DMS53 treated with DMSO at 0.1 percent for 48 hours (cell line): ENCODE results near the gene SIPA1L3.
A peak's percentile ranks its signal among the peaks of the same experiment; 100 is the strongest.
"Not testable (repeated sequence)": the region's sequence is repeated elsewhere in the genome, so short reads cannot be mapped to it uniquely, and the experiment has no call there.

Source experiments
- DNase-seq: peaks from one replicate; lab custom pipeline; 2025; ENCODE audit not compliant: unreplicated experiment; lab: John Stamatoyannopoulos, UW

Gene SIPA1L3

DNA sequence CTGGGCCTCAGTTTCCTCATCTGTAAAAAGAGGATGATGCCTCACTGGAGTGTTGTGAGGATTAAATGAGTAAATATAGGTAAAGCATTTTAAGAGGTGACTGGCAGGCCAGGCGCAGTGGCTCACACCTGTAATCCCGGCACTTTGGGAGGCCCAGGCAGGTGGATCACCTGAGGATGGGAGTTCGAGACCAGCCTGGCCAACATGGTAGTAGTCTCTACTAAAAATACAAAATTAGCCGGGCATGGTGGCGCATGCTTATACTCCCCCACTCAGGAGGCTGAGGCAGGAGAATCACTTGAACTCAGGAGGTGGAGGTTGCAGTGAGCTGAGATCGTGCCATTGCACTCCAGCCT, 317.8 kb downstream of the SIPA1L3 start:
- DNase-seq, result not testable (repeated sequence)

DNA sequence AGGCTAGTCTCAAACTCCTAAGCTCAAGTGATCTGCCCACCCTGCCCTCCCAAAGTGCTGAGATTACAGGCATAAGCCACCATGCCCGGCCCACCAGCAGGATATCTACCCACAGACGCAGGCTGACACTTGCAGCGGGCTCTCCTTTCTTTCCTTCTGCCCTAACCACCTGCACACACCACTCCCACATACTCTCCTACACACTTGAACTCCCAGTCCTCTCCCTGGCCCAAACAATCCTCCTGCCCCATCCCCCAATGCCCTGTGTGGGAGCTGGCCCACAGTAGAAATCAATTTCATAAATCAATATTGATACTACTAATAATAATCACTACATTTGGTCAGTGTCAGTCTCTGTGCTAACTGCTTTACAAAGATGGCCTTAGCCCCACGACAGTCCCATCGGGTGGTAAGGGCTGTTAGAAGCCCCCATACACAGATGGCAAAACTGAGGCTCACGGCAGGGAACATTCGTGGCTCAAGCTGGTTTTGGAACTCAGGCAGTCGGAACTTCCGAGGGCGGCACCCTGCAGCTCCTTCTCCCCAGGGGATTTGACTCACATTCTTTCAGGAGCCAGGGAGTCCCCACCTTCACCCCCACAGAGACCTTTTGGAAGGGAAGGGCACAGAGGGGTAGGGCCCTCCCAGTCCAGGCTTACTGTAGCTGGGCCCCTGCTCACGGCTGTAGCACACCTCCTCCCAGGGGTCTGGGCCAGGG, 320.4 kb downstream of the SIPA1L3 start:
- DNase-seq, result no peak

DNA sequence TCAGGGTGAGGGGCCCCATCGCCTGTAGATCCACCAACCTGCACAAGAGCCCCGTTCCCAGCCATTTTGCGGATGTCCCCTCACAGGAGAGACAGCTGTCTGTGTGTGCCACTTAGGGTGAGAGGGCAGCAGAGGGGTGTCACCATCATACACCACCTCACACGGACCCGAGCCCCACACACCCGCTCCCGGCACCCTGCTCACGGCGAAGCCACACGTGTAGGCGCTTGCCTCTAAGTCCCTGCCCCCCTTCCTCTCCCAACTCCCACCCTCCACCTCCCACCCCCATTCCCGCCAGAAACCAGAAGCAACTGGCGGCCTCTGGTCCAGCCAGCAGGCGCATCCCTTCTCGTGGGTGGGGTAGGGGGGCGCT, 321.0 kb downstream of the SIPA1L3 start:
- DNase-seq, result no peak

GRCh38 chr19:38228491-38229439, 321.8 kb downstream of the SIPA1L3 start:
- no peak for DNase-seq

GRCh38 chr19:38229585-38230073, 322.6 kb downstream of the SIPA1L3 start:
- peak; percentile 79 for DNase-seq

GRCh38 chr19:38230506-38231133, 323.6 kb downstream of the SIPA1L3 start:
- DNase-seq, result not testable (repeated sequence)

DNA sequence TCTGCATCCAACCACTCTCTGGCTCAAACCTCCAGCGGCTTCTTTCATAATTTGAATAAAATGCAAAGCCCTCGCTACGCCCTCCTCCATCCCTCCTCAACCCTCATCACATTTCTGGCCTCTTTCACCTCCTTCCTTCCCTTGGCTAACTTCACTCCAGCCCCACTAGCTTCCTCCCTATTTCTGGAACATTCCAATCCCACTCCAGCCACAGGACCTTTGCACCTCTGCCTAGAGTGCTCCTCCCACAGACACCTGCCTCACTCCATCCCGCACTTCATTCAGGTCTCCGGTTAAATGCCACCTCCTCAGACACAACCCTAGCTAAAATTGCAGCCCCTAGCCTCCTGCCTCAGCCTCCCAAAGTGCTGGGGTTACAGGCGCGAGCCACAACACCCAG, 324.9 kb downstream of the SIPA1L3 start:
- no peak for DNase-seq

GRCh38 chr19:38233740-38234251, 326.8 kb downstream of the SIPA1L3 start:
- peak; percentile 84 for DNase-seq

GRCh38 chr19:38234615-38235014, 327.6 kb downstream of the SIPA1L3 start:
- DNase-seq, result no peak

- DNase-seq, result no peak
These were observed 332.8 kb downstream of the SIPA1L3 start for GRCh38 chr19:38239816-38240215.

GRCh38 chr19:38243279-38243673, 336.3 kb downstream of the SIPA1L3 start:
- no peak for DNase-seq

DNA sequence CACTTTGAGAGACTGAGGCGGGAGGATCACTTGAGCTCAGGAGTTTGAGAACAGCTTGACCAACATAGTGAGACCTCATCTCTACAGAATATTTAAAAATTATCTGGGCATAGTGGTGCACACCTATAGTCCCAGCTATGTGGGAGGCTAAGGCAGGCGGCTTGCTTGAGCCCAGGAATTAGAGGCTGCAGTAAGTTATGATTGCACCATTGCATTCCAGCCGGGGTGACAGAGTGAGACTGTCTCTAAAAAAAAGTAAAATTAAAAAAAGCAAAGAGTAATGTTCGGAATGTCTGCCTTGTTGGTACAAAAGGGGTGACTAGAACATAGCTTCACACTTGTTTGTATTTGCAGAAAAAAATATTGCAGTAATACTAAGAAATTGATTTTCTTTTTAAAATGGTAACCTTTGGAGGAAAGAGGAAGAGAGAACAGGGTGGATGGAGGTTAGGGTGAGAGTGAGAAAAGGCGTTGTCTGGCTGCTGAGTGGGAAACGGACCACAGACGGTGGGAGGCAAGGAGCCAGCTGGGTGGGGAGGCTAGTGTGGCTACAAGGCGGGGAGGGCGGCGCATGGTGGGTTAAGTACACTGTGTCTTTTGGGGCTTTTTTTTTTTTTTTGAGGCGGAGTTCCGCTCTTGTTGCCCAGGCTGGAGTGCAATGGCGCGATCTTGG, 339.0 kb downstream of the SIPA1L3 start:
- no peak for DNase-seq

DNA sequence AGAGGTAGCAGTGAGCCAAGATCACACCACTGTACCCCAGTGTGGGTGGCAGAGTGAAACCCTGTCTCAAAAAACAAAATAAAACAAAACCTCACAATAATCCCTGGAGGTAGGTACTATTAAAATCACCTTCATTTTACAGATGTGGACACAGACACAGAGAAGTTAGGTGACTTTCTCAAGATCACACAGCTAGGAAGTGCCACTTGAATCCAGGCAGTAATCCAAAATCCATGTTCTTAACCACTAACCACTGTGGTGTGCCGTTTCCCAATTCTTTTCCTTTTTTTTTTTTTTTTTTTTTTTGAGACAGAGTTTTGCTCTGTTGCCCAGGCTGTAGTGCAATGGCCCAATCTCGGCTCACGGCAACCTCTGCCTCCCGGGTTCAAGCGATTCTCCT, 340.1 kb downstream of the SIPA1L3 start:
- DNase-seq, result no peak

DNA sequence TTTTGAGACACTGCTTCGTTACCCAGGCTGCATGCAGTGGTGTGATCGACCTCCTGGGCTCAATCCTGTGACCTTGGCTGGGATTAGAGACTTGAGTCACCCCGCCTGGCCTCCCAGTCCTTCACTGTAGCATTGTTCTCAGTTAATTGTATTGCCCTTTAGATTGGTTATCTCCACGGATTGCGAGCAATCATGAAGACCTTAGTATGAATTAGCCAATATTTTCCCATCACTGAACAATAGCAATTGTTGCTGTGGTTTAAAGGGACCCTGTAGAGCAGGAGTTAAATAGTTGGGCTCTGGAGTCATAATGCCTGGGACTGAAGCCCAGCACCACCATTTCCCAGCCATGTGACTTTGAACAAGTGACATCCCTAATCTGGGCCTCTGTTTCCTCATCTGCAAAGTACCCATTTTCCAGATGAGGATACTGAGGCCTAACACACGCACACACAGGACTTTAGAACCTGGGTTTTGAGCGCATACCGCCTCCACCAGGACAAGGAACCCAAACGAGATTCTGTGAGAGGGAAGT, 340.8 kb downstream of the SIPA1L3 start:
- DNase-seq, result no peak

DNA sequence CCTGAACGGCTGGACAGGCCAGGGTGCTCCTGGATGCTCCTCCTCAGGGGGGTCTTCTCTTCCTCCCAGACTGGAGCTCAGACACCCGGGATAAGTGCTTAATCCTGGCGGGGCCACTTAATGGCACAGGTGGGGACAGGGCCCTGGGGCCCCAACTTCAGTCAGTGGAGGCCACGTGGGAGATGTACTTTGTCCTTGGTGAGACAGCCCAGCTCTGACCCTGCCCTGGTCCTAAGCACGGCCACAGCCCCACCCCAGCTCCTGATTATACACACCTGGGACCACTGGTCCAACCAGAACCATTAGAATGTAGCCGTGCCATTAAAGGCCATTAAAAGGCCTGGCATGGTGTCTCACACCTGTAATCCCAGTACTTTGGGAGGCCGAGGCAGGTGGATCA, 341.4 kb downstream of the SIPA1L3 start:
- no peak for DNase-seq

DNA sequence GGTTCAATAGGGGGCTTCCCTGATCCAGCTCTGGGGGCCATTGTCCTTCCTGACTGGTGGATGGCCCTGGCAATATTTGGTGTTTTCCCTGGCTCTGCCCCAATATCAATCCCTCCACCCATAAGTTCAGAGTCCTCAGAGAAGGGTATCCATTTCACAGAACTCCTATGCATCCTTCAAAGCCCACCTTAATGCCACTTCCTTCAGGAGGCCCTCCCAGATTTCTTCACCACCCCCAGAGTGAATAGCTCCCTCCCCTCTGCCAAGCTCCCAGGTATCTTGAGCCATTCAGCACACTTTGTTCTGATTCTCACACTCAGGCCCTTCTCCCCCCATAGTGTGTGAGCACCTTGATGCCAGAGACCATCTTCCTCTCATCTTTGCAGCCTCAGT, 343.4 kb downstream of the SIPA1L3 start:
- DNase-seq, result no peak

GRCh38 chr19:38250821-38251563, 344.0 kb downstream of the SIPA1L3 start:
- DNase-seq, result peak; percentile 82

DNA sequence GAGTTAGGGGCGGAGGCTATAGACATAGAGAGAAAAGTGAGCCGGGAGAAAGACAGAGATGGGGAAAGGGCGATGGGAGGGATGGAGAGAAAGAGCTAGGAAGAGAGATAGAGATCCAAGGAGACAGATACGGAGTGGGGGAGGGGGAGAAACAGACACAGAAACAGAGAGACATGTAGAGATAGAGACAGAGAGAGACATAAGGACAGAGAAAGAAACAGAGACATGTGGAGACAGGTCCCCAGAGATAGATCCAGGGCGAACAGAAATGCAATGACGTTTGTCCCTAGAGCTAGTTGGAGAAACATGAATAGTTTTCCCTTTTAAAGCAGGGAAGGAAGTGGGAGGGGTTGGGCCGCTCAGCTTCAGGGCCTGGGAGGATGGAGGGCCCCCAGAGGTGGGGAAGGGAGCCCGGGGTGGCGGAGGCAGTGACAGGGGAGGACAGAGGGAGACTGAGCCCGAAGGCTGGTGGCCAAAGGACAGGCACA, 344.6 kb downstream of the SIPA1L3 start:
- DNase-seq, result no peak

- DNase-seq, result no peak
These were observed 345.4 kb downstream of the SIPA1L3 start for GRCh38 chr19:38252385-38252784.
